Stimulated activated CD8-positive, alpha-beta memory T cell treated with anti-CD3 and anti-CD28 coated beads, Interleukin-2, amount 100 ng/mL, for 1 hour (primary cell): ENCODE measurements around the gene KRT26.

Source experiments
- DNase-seq, 2 donors: peaks; one replicate each; pipeline ENCODE4 v3.0.0-alpha.2; 2020; ENCODE audit warnings: low read depth in 2 of 2

The KRT26 gene

DNA sequence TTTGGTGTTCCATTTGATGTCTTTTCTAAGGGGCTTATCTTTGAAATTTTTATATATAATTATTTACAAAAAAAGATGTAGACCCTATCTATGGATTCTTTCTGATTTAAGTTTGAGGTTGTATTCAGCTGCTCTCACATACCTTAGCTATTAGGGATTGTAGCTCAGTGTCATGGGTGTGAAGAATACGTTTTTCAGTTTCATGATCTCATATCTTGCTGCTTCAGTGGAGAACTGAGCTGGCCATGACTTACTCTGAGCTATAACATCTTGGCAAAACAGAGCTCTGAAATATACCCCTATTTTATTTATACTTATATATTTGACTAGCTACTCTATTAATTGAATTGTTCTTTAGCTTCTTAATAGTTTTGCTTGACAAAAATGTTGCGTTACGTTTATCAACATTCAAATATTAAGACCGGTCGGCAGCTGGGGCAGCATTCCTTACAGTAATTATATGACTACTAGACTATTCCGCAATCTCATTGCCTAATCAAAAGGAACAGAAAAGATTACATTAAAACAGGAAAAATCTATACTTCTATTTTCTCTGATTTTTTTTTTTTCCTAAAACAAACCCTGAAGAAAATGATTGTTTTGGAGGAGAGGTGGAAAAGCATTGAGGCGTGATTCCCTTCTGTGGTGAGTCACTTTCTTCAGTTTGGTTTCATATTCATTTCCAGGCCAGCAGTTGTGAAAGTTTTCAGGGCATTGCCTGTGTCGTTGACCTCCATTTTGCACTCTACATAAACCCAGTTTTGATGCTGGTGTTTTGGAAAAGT lies 44.4 kb downstream of the KRT26 start:
- no peak for DNase-seq

DNA sequence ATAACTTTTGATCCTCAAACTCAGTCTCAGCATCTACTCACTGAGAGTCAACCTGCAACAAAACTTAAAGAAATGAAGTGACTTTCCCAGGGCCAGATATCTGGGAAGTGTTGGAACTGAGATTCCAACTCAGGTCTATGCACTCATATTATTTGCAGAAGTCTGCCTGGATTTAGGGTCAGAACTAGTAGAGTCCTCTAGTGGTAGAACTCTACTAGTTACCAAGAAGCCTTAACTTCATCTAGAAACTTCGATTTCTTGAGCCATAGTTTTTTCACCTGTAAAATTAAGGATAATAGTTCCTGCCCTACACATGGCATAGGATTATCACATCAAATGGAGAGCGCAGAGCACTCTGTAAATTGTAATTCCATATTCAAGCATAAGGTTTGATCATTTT lies 45.1 kb downstream of the KRT26 start:
- no peak for DNase-seq

GRCh38 chr17:40724656-40725055 lies 47.3 kb downstream of the KRT26 start:
- no peak for DNase-seq

GRCh38 chr17:40722241-40722640 lies 49.8 kb downstream of the KRT26 start:
- DNase-seq: no peak

GRCh38 chr17:40720899-40721298 lies 51.1 kb downstream of the KRT26 start:
- no peak for DNase-seq

DNA sequence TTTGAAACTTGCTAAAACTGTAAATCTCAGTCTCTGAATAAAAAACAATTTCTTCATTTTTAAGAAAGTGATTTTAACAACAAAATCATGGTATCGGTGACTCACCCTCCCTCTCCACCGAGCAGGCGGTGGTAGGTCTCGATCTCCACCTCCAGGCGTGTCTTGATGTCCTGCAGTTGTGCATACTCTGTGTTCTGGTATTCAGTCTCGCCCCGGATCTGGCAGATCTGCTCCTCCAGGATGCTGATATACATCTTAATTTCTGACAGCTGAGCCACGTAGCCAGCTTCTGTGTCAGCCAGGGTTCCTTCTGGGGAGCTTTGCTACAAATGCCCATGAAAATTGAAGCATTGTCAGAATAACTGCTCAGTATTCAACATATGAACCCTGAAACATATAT lies 53.1 kb downstream of the KRT26 start:
- no peak for DNase-seq

DNA sequence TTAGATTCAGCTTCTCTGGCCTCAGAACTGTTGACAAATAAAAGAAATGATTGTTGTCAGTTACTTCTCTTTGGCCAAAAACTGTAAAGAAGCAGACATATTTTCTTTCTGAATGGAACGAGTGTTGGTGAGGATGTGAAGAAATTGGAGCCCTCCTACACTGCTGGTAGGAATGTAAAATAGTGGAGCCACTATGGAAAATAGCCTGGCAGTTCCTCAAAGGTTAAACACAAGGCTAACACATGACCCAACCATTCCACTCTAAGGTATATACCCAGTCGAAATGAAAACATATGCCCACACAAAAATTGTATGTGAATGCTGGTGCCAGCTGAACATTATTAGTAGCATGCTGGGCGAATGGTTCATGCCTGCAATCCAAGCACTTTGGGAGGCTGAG lies 54.2 kb downstream of the KRT26 start:
- no peak for DNase-seq
